ENCODE results near the gene NHERF2.

Gene NHERF2

DNA sequence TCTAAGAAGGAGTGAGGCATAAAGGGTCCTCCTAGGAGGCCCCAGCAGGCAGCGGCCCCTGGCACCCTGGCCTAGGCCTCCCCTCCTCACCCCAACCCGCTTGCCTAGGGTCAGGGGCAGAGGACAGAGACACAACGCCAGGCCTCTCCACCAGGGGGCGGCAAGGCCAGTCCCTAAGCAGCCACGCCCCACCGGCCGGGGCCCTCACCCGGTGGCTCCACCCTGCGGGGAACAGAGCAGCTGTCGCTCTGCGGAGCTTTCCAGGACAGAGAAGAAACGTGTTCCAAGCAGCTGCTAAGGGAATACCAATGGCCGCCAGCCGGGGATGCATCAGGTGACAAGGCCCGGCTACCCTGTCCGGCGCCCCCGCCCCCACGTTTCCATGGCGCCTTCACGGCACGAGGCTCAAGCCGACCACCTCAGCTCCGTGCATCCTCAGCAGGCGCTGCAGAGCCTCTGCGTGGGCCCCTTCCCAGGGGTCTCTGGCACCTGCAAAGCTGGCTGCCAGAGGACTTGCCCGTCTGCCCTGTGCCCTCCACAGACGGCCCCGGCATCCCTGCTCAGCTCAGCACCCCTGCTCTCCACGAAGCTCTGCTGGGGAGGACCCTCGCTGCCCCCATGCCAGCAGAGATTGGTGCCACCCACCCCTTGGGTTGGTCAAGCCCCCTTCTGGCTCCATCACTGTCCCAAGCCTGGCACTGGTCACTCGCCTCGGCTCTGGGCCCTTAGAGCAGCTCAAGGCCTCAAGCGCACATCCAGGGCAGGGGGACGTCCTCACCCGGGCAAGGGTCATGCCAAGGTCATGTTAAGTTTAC lies 22.7 kb upstream of the NHERF2 start:
- DNase-seq (ENCODE audit: low read depth), result peak; percentile 85
- TF ChIP-seq MYC (IDR thresholded peaks at IDR 0.05; ENCODE audit: low read depth, low read length) (no peak), CTCF (IDR thresholded peaks at IDR 0.05; ENCODE audit: low read depth, low read length) (peak; percentile 87), MAX (IDR thresholded peaks at IDR 0.05; ENCODE audit: low read depth, low read length) (peak; percentile 71)
- H3K4me3 ChIP-seq (ENCODE audit: low read depth, low read length), result no peak overlapping the region

- TF ChIP-seq MYC (IDR thresholded peaks at IDR 0.05; ENCODE audit: low read depth, low read length) (no peak), CTCF (IDR thresholded peaks at IDR 0.05; ENCODE audit: low read depth, low read length) (no peak), MAX (IDR thresholded peaks at IDR 0.05; ENCODE audit: low read depth, low read length) (no peak), POLR2A (IDR thresholded peaks at IDR 0.05; ENCODE audit: extremely low read depth, insufficient read length) (no peak)
- no peak for DNase-seq (ENCODE audit: low read depth)
- no peak overlapping the region for H3K4me3 ChIP-seq (ENCODE audit: low read depth, low read length)
Measured at GRCh38 chr16:2004795-2005517, 21.7 kb upstream of the NHERF2 start.

- TF ChIP-seq CTCF (IDR thresholded peaks at IDR 0.05; ENCODE audit: low read depth, low read length) (no peak), MYC (IDR thresholded peaks at IDR 0.05; ENCODE audit: low read depth, low read length) (no peak), POLR2A (IDR thresholded peaks at IDR 0.05; ENCODE audit: extremely low read depth, insufficient read length) (no peak), MAX (IDR thresholded peaks at IDR 0.05; ENCODE audit: low read depth, low read length) (no peak)
- no peak overlapping the region for H3K4me3 ChIP-seq (ENCODE audit: low read depth, low read length)
- DNase-seq (ENCODE audit: low read depth), result no peak
Measured at GRCh38 chr16:2005646-2006045, 21.1 kb upstream of the NHERF2 start.

DNA sequence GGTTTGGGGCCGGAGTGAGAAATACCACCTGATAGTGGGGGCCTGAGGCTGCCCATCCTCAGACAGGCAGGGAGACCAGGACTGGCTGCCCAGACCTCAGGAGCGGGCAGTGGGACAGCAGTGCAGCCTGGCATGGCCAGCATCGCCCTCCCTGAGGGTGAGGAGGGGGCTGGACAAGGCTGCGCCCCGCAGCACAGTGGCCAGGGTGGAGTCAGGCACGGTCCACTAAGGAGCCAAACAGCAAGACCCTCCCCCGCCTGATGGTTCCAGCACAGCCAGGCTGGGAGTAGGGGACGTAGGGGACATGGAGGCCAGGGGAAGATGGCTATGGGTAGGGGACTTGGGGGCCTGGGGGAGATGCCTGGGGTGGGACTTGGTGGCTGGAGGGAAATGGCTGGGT lies 20.4 kb upstream of the NHERF2 start:
- TF ChIP-seq MAX (IDR thresholded peaks at IDR 0.05; ENCODE audit: low read depth, low read length) (no peak), CTCF (IDR thresholded peaks at IDR 0.05; ENCODE audit: low read depth, low read length) (no peak), MYC (IDR thresholded peaks at IDR 0.05; ENCODE audit: low read depth, low read length) (no peak), POLR2A (IDR thresholded peaks at IDR 0.05; ENCODE audit: extremely low read depth, insufficient read length) (no peak)
- H3K4me3 ChIP-seq (ENCODE audit: low read depth, low read length), result no peak overlapping the region
- no peak for DNase-seq (ENCODE audit: low read depth)

GRCh38 chr16:2007081-2007836 lies 19.4 kb upstream of the NHERF2 start:
- peak overlapping the region; percentile 86 for H3K4me3 ChIP-seq (ENCODE audit: low read depth, low read length)
- no peak for TF ChIP-seq POLR2A (IDR thresholded peaks at IDR 0.05; ENCODE audit: extremely low read depth, insufficient read length)
- TF ChIP-seq MYC (IDR thresholded peaks at IDR 0.05; ENCODE audit: low read depth, low read length), result no peak
- TF ChIP-seq CTCF (IDR thresholded peaks at IDR 0.05; ENCODE audit: low read depth, low read length), result no peak
- TF ChIP-seq MAX (IDR thresholded peaks at IDR 0.05; ENCODE audit: low read depth, low read length), result no peak
- no peak for DNase-seq (ENCODE audit: low read depth)

Data from NB4 (cell line).